GM23338 (cell line): Measurements from ENCODE around the gene LRTM2. TPM values are rescaled to one million over a fixed set of nuclear protein-coding genes. Genes with fewer than 3 reads are reported as not detected.

Experiments
- CREB1 ChIP-seq: fragments of 250-450 bp; sonication (Bioruptor Pico); IDR thresholded peaks from 2 replicates; pipeline ENCODE4 v1.5.0; 2020; ENCODE audit warnings: low read depth, mild to moderate bottlenecking, moderate library complexity
- CTCF ChIP-seq, 2 experiments: fragments of 200-600 bp in 1 of 2; sonication (generic) in 1 of 2; conservative IDR thresholded peaks; 2 replicates each; pipeline versions ENCODE4 v1.5.1 to v1.6.1; 2016 to 2017; ENCODE audit warnings: antibody characterized with exemption in 2 of 2, low read depth in 2 of 2, mild to moderate bottlenecking in 2 of 2, moderate library complexity in 1 of 2
- ETS1 ChIP-seq: IDR thresholded peaks from 2 replicates; pipeline ENCODE4 v1.6.1; 2016; ENCODE audit warnings: antibody characterized with exemption
- EZH2 ChIP-seq: fragments of 200-600 bp; sonication (generic); IDR thresholded peaks from one replicate; pipeline ENCODE4 v1.8.0; 2017; ENCODE audit warnings: antibody characterized with exemption, mild to moderate bottlenecking, low read depth; ENCODE audit not compliant: unreplicated experiment
- EZH2phosphoT487 ChIP-seq: fragments of 200-600 bp; sonication (generic); IDR thresholded peaks from one replicate; pipeline ENCODE4 v1.8.1; 2018; ENCODE audit warnings: antibody characterized with exemption; ENCODE audit not compliant: unreplicated experiment
- NANOG ChIP-seq: IDR thresholded peaks from 2 replicates; pipeline ENCODE4 v1.6.1; 2016; ENCODE audit warnings: antibody characterized with exemption, borderline replicate concordance
- POLR2AphosphoS5 ChIP-seq: IDR thresholded peaks from 2 replicates; pipeline ENCODE4 v1.6.1; 2016; ENCODE audit warnings: antibody characterized with exemption, low read depth
- STAT1 ChIP-seq: IDR thresholded peaks from one replicate; pipeline ENCODE4 v1.6.1; 2016; ENCODE audit warnings: antibody characterized with exemption; ENCODE audit not compliant: unreplicated experiment
- ZNF114 ChIP-seq: fragments of 250-450 bp; sonication (Bioruptor Pico); IDR thresholded peaks from 2 replicates; pipeline ENCODE4 v1.5.0; 2020; ENCODE audit warnings: mild to moderate bottlenecking, moderate library complexity
- ZNF331 ChIP-seq: fragments of 250-450 bp; sonication (Bioruptor Pico); IDR thresholded peaks from 2 replicates; pipeline ENCODE4 v1.5.0; 2020; ENCODE audit warnings: low read depth, mild to moderate bottlenecking, moderate library complexity
- ZNF462 ChIP-seq: fragments of 250-450 bp; sonication (Bioruptor Pico); IDR thresholded peaks from 2 replicates; pipeline ENCODE4 v1.5.0; 2020; ENCODE audit warnings: mild to moderate bottlenecking, moderate library complexity
- polyA plus RNA-seq: library from polyadenylated mRNA; unstranded; fragments of >200 nt; fragmentation: Nextera tagmentation; extraction: Ambion mirVana; gene quantifications from 2 replicates; pipeline ENCODE4 v1.2.1, GENCODE V29; 2016
- total RNA-seq: library from RNA; depleted of rRNA; stranded (reverse); fragments of >200 nt; shearing (Covaris generic); gene quantifications from 2 replicates; pipeline ENCODE4 v1.2.3, GENCODE V29; 2014

The LRTM2 gene
- total and polyA plus RNA-seq, 2 experiments from 2014 or later = 0.08 TPM; not detected in 1

- TF ChIP-seq ZNF462 (CRISPR knock-in tag) = no peak
- no peak for TF ChIP-seq NANOG
- no peak for TF ChIP-seq CREB1 (CRISPR knock-in tag)
- no peak for TF ChIP-seq ZNF331
- TF ChIP-seq ZNF114 (CRISPR knock-in tag) = no peak
- no peak for TF ChIP-seq ETS1
- no peak for TF ChIP-seq EZH2
- TF ChIP-seq POLR2AphosphoS5 = no peak
- TF ChIP-seq CTCF (conservative IDR thresholded peaks at IDR 0.05; ENCODE audit: low read depth in 2 of 2) = no peak
- TF ChIP-seq EZH2phosphoT487 = no peak
- TF ChIP-seq STAT1 = no peak
Observed at GRCh38 chr12:1855241-1855640, 34.9 kb downstream of the LRTM2 start (continued).
